ENCODE results near the gene PIGV.

DNA sequence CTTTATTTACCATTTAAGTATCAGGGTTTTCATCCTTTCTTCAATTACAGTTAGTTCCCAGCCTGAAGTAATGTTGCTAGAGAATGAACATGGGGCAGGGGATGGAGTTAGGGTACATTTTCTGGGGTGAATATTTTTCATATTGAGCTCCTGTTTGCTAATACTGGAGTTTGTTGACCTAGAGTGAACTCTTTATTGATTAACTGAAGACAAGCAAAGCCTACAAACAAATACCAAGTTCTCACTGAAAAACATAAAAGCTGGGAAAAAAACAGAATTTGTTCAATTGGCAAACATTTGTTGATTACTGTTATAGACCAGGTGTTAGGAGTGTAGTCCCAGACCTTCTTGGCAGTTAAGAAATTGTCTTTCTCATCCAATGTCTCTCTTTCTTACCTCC lies 28.2 kb upstream of the PIGV start:
- TF ChIP-seq CTCF (IDR thresholded peaks at IDR 0.05) (no peak), POLR2A (IDR thresholded peaks at IDR 0.05) (no peak), EP300 (IDR thresholded peaks at IDR 0.05) (no peak)

Measured in ovary (tissue), 3 donors.